Hippocampal formation (tissue), 2 donors: ENCODE measurements around the gene PDZD4.

Source experiments
- DNase-seq, 2 donors: peaks; one replicate each; lab custom pipeline; 2025; lab: John Stamatoyannopoulos, UW

The PDZD4 gene

GRCh38 chrX:153786669-153787068, 43.7 kb downstream of the PDZD4 start:
- no peak for DNase-seq

- no peak for DNase-seq
These were observed 45.9 kb downstream of the PDZD4 start for GRCh38 chrX:153784325-153784967.

GRCh38 chrX:153783378-153784013, 46.8 kb downstream of the PDZD4 start:
- no peak for DNase-seq

GRCh38 chrX:153782871-153783270, 47.5 kb downstream of the PDZD4 start:
- no peak for DNase-seq

GRCh38 chrX:153782313-153782712, 48.0 kb downstream of the PDZD4 start:
- peak in 1 of 2 donors; percentile 10 for DNase-seq

GRCh38 chrX:153781428-153782047, 48.8 kb downstream of the PDZD4 start:
- DNase-seq, result no peak

- no peak for DNase-seq
These were observed 49.5 kb downstream of the PDZD4 start, which contains the start of gene SRPK3 for GRCh38 chrX:153780678-153781427. SRPK3 (plus strand) TSS chrX:153781041; CDS start chrX:153781087, 46 bp downstream.

- no peak for DNase-seq
These were observed 50.3 kb downstream of the PDZD4 start for GRCh38 chrX:153779891-153780677.

- DNase-seq, result no peak
These were observed 51.7 kb downstream of the PDZD4 start for GRCh38 chrX:153778684-153779101.

GRCh38 chrX:153778181-153778580, 52.2 kb downstream of the PDZD4 start:
- DNase-seq, result no peak

GRCh38 chrX:153777261-153778090, 52.9 kb downstream of the PDZD4 start:
- DNase-seq, result no peak

GRCh38 chrX:153776611-153777045, 53.7 kb downstream of the PDZD4 start:
- no peak for DNase-seq

GRCh38 chrX:153776120-153776599, 54.2 kb downstream of the PDZD4 start:
- DNase-seq, result no peak

GRCh38 chrX:153775293-153776119, 54.8 kb downstream of the PDZD4 start:
- DNase-seq, result no peak

GRCh38 chrX:153774576-153775292, 55.6 kb downstream of the PDZD4 start:
- DNase-seq, result no peak

- DNase-seq, result no peak
These were observed 56.4 kb downstream of the PDZD4 start for GRCh38 chrX:153773741-153774575.

GRCh38 chrX:153773218-153773611, 57.1 kb downstream of the PDZD4 start:
- no peak for DNase-seq
